ENCODE results near the gene LRBA. TPM values are rescaled to one million over a fixed set of nuclear protein-coding genes. Genes with fewer than 3 reads are reported as not detected.
A peak's percentile ranks its signal among the peaks of the same experiment; 100 is the strongest.

Gene LRBA
- total RNA-seq, 6 experiments from 2014 or later: 13.6 to 17.6 (median 15.0) TPM

- Mint-ChIP-seq H3K4me3 (peak overlapping the region; percentile 13), H3K27me3 (ENCODE audit: insufficient read depth) (peaks cover 7% of the 10 kb centered on the region), H3K27ac (peak overlapping the region; percentile 63), H3K4me1 (ENCODE audit: low read depth) (peaks cover 87% of the 10 kb centered on the region), H3K9me3 (no peaks in the 10 kb centered on the region), H3K36me3 (ENCODE audit: low read depth) (peaks cover 63% of the 10 kb centered on the region)
- no peak for TF ChIP-seq CTCF (IDR thresholded peaks at IDR 0.05)
- no peak for DNase-seq
Observed at GRCh38 chr4:150219841-150220240, 795.2 kb downstream of the LRBA start.

GRCh38 chr4:150218447-150218846, 796.6 kb downstream of the LRBA start:
- Mint-ChIP-seq H3K9me3 (no peaks in the 10 kb centered on the region), H3K36me3 (ENCODE audit: low read depth) (peaks cover 64% of the 10 kb centered on the region), H3K4me1 (ENCODE audit: low read depth) (peaks cover 82% of the 10 kb centered on the region), H3K4me3 (no peak overlapping the region; the same call in 1 of the 2 replicates), H3K27me3 (ENCODE audit: insufficient read depth) (peaks cover 9% of the 10 kb centered on the region; the same call in 1 of the 2 replicates), H3K27ac (peak overlapping the region; percentile 42; the same call in 1 of the 2 replicates)
- DNase-seq: no peak
- no peak for TF ChIP-seq CTCF (IDR thresholded peaks at IDR 0.05)

GRCh38 chr4:150217808-150218207, 797.3 kb downstream of the LRBA start:
- H3K9me3 Mint-ChIP-seq: no peaks in the 10 kb centered on the region
- peaks cover 9% of the 10 kb centered on the region for H3K27me3 Mint-ChIP-seq (ENCODE audit: insufficient read depth)
- peak overlapping the region; percentile 79 for H3K27ac Mint-ChIP-seq
- H3K4me1 Mint-ChIP-seq (ENCODE audit: low read depth): peaks cover 82% of the 10 kb centered on the region
- DNase-seq: no peak
- H3K36me3 Mint-ChIP-seq (ENCODE audit: low read depth): peaks cover 65% of the 10 kb centered on the region
- no peak overlapping the region for H3K4me3 Mint-ChIP-seq
- no peak for TF ChIP-seq CTCF (IDR thresholded peaks at IDR 0.05)

GRCh38 chr4:150217192-150217591, 797.9 kb downstream of the LRBA start:
- DNase-seq: peak; percentile 78
- H3K27me3 Mint-ChIP-seq (ENCODE audit: insufficient read depth): peaks cover 9% of the 10 kb centered on the region
- peak overlapping the region; percentile 79 for H3K27ac Mint-ChIP-seq
- TF ChIP-seq CTCF (IDR thresholded peaks at IDR 0.05): peak; percentile 70
- peaks cover 82% of the 10 kb centered on the region for H3K4me1 Mint-ChIP-seq (ENCODE audit: low read depth)
- peaks cover 68% of the 10 kb centered on the region for H3K36me3 Mint-ChIP-seq (ENCODE audit: low read depth)
- peak overlapping the region; percentile 41; the same call in 1 of the 2 replicates for H3K4me3 Mint-ChIP-seq
- no peaks in the 10 kb centered on the region for H3K9me3 Mint-ChIP-seq

- no peak for TF ChIP-seq CTCF (IDR thresholded peaks at IDR 0.05)
- peaks cover 84% of the 10 kb centered on the region for H3K4me1 Mint-ChIP-seq (ENCODE audit: low read depth)
- H3K4me3 Mint-ChIP-seq: peak overlapping the region; percentile 41; the same call in 1 of the 2 replicates
- peak overlapping the region; percentile 79 for H3K27ac Mint-ChIP-seq
- H3K36me3 Mint-ChIP-seq (ENCODE audit: low read depth): peaks cover 70% of the 10 kb centered on the region
- peaks cover 9% of the 10 kb centered on the region for H3K27me3 Mint-ChIP-seq (ENCODE audit: insufficient read depth)
- no peak for DNase-seq
- no peaks in the 10 kb centered on the region for H3K9me3 Mint-ChIP-seq
Observed at GRCh38 chr4:150216726-150217125, 798.4 kb downstream of the LRBA start.

Data from HFFc6 (cell line).